K562 (cell line): ENCODE results near the gene KCNJ14. TPM values are rescaled to one million over a fixed set of nuclear protein-coding genes. Genes with fewer than 3 reads are reported as not detected.

Source experiments
- ELF2 ChIP-seq: fragments of 250-450 bp; sonication (Bioruptor Pico); IDR thresholded peaks from 2 replicates; pipeline ENCODE4 v1.5.0; 2021; ENCODE audit warnings: mild to moderate bottlenecking
- FOSL1 ChIP-seq: fragments of 200-800 bp; sonication (Bioruptor generic); conservative IDR thresholded peaks from 2 replicates; pipeline ENCODE4 v1.6.1; 2016; ENCODE audit warnings: missing genetic modification characterization, missing compliant biosample characterization
- FOXP1 ChIP-seq: sonication (generic); formaldehyde crosslinking; IDR thresholded peaks from 2 replicates; pipeline ENCODE4 v1.8.0; 2022; ENCODE audit warnings: mild to moderate bottlenecking, missing genetic modification reagents
- POLR2AphosphoS2 ChIP-seq: IDR thresholded peaks from 2 replicates; pipeline ENCODE4 v1.6.1; 2012; ENCODE audit warnings: low read length, improper control_type of control experiment
- POLR2G ChIP-seq: fragments of 200-400 bp; formaldehyde crosslinking; IDR thresholded peaks from 2 replicates; pipeline ENCODE4 v1.6.1; 2017; ENCODE audit warnings: low read depth, mild to moderate bottlenecking, antibody characterized with exemption, low read length, moderate library complexity
- RAD21 ChIP-seq, 2 experiments: fragments of 250-450 bp in 1 of 2; fragments of 450-650 bp in 1 of 2; sonication (Bioruptor Pico) in 1 of 2; formaldehyde crosslinking in 1 of 2; IDR thresholded peaks in 1 of 2; conservative IDR thresholded peaks in 1 of 2; 2 replicates each; pipeline versions ENCODE4 v1.4.0 to v1.8.0; 2020 to 2022; ENCODE audit warnings: mild to moderate bottlenecking in 2 of 2, moderate library complexity in 1 of 2
- SIN3B ChIP-seq: fragments of 450-650 bp; IDR thresholded peaks from 2 replicates; pipeline ENCODE4 v1.6.1; 2017; ENCODE audit warnings: low read depth, mild to moderate bottlenecking, moderate library complexity
- SP2 ChIP-seq: IDR thresholded peaks from 2 replicates; pipeline ENCODE4 v1.6.1; 2011; ENCODE audit warnings: mild to moderate bottlenecking, low read depth, low read length, moderate library complexity; ENCODE audit not compliant: poor library complexity, severe bottlenecking; ENCODE audit errors: extremely low read depth
- TBP ChIP-seq: optimal IDR thresholded peaks from 2 replicates; pipeline ENCODE3; 2011; ENCODE audit warnings: low read depth, low read length, improper control_type of control experiment
- TEAD1 ChIP-seq, 2 experiments: fragments of 450-650 bp in 1 of 2; sonication (generic) in 1 of 2; formaldehyde crosslinking; IDR thresholded peaks; 2 replicates each; pipeline versions ENCODE4 v1.4.0 to v1.8.0; 2020 to 2022; ENCODE audit warnings: mild to moderate bottlenecking in 2 of 2, missing genetic modification reagents in 1 of 2
- ZBTB7A ChIP-seq: IDR thresholded peaks from 2 replicates; pipeline ENCODE4 v1.6.1; 2011; ENCODE audit warnings: low read depth, mild to moderate bottlenecking, low read length, moderate library complexity, borderline replicate concordance; ENCODE audit not compliant: control insufficient read depth
- ZFX ChIP-seq: sonication (generic); formaldehyde crosslinking; IDR thresholded peaks from 2 replicates; pipeline ENCODE4 v1.8.0; 2022; ENCODE audit warnings: mild to moderate bottlenecking, missing genetic modification reagents, moderate library complexity
- ZNF232 ChIP-seq: sonication (generic); formaldehyde crosslinking; IDR thresholded peaks from 2 replicates; pipeline ENCODE4 v1.8.0; 2022; ENCODE audit warnings: mild to moderate bottlenecking, missing genetic modification reagents
- ZNF668 ChIP-seq: fragments of 250-450 bp; sonication (Bioruptor Pico); IDR thresholded peaks from 2 replicates; pipeline ENCODE4 v1.8.0; 2022; ENCODE audit warnings: mild to moderate bottlenecking, inconsistent platforms
- ZNF696 ChIP-seq: fragments of 250-450 bp; sonication (Bioruptor Pico); conservative IDR thresholded peaks from 2 replicates; pipeline ENCODE4 v1.4.0; 2020; ENCODE audit warnings: mild to moderate bottlenecking, moderate library complexity
- ZSCAN32 ChIP-seq: fragments of 450-650 bp; formaldehyde crosslinking; IDR thresholded peaks from 2 replicates; pipeline ENCODE4 v1.4.0; 2020; ENCODE audit warnings: mild to moderate bottlenecking, moderate library complexity
- polyA plus RNA-seq, 8 experiments: library from polyadenylated mRNA; depleted of rRNA in 4 of 8; stranded (reverse) in 5 of 8; unstranded in 3 of 8; fragments of >200 nt; fragmentation: Nextera tagmentation in 2 of 8; fragmentation: Illumina TruSeq in 1 of 8; extraction: Ambion mirVana in 2 of 8; extraction: Trizol in 1 of 8; gene quantifications; 2 replicates each; pipeline versions ENCODE4 v1.2.1 to v1.2.3, GENCODE V29; 2011 to 2014; ENCODE audit warnings: inconsistent platforms in 1 of 8, missing spikeins in 1 of 8
- total RNA-seq, 7 experiments: library from RNA; depleted of rRNA in 6 of 7; stranded (reverse); fragments of >200 nt in 6 of 7; fragmentation: Illumina TruSeq in 2 of 7; extraction: Trizol in 2 of 7; gene quantifications; 2 replicates each; pipeline versions ENCODE4 v1.2.1 to v1.2.3, GENCODE V29; 2011 to 2021; ENCODE audit warnings: low replicate concordance in 1 of 7
- TF ChIP-seq, protein P1 (sequence below): sonication (generic); formaldehyde crosslinking; IDR thresholded peaks from 2 replicates; pipeline ENCODE4 v1.8.1; 2023; ENCODE audit warnings: mild to moderate bottlenecking, missing genetic modification reagents
- TF ChIP-seq, protein P2 (sequence below): fragments of 450-650 bp; formaldehyde crosslinking; IDR thresholded peaks from 2 replicates; pipeline ENCODE4 v1.4.0; 2022; ENCODE audit warnings: missing genetic modification characterization
- TF ChIP-seq, protein P3 (sequence below): fragments of 250-450 bp; sonication (Bioruptor Pico); IDR thresholded peaks from 2 replicates; pipeline ENCODE4 v1.5.0; 2020; ENCODE audit warnings: mild to moderate bottlenecking
- TF ChIP-seq, protein P4 (sequence below): fragments of 450-650 bp; IDR thresholded peaks from 2 replicates; pipeline ENCODE4 v1.7.0; 2016; ENCODE audit warnings: borderline replicate concordance

The KCNJ14 gene
- total and polyA plus RNA-seq, 9 of the 15 experiments (the other 6 are each of a cell fraction or from before 2014, with no cell fraction given) = 0.15 to 1.6 (median 0.49) TPM

DNA sequence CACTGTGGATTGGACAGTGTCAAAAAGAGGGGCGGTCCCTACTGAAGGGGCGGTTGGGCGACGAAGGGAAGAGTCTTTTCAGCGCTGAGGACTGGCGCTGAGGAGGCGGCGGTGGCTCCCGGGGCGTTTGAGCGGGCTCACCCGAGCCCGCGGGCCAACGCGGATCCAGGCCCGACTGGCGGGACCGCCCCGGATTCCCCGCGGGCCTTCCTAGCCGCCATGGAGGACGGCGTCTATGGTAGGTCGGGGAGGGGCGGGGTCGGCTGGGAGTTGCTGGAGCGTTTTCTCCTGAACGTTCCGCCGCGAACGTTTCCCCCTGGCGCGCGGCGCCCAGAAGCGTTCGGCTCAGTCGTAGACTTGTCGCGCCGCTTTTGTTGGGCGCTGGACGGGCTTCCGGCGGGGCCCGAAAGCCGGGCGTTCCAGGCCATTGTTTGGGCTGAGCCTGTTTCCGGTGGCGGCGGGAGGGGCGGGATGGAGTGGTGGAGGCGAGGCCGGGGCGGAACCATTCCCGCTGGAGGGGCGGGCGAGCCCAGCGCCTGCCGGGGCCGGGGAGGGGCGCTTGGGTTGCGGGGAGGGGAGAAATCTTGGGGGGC is 14.0 kb downstream of the KCNJ14 start, which contains the start of gene CYTH2 (continued):
- TF ChIP-seq TEAD1 (CRISPR knock-in tag; IDR thresholded peaks at IDR 0.05) (peak in 1 of 2 experiments; percentile 74; a peak in 2 of 4 replicates), RAD21 (CRISPR knock-in tag; conservative IDR thresholded peaks at IDR 0.05 in 1 of 2, IDR thresholded peaks at IDR 0.05 in 1 of 2) (0 out of 4 replicates have a peak, but pooled peaks of 1 of the 2 experiments have one; percentile 9), ZNF696 (CRISPR knock-in tag) (no peak), ZNF668 (peak; percentile 24; the same call in 1 of the 2 replicates), ZFX (CRISPR knock-in tag) (peak; percentile 84), SP2 (no peak), ZBTB7A (peak; percentile 65), TBP (peak; percentile 88), POLR2G (peak; percentile 99), ELF2 (CRISPR knock-in tag) (no peak), FOSL1 (peak; percentile 26; the same call in 1 of the 2 replicates), SIN3B (peak; percentile 66; the same call in 1 of the 2 replicates), ZSCAN32 (CRISPR knock-in tag) (peak; percentile 62; the same call in 1 of the 2 replicates), FOXP1 (CRISPR knock-in tag) (peak; percentile 66; the same call in 1 of the 2 replicates), POLR2AphosphoS2 (no peak), ZNF232 (0 out of 2 replicates have a peak, but pooled peaks have one; percentile 59)
- TF ChIP-seq, protein P1, sequence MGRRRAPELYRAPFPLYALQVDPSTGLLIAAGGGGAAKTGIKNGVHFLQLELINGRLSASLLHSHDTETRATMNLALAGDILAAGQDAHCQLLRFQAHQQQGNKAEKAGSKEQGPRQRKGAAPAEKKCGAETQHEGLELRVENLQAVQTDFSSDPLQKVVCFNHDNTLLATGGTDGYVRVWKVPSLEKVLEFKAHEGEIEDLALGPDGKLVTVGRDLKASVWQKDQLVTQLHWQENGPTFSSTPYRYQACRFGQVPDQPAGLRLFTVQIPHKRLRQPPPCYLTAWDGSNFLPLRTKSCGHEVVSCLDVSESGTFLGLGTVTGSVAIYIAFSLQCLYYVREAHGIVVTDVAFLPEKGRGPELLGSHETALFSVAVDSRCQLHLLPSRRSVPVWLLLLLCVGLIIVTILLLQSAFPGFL = 0 out of 2 replicates have a peak, but pooled peaks have one; percentile 28
- TF ChIP-seq, protein P2, sequence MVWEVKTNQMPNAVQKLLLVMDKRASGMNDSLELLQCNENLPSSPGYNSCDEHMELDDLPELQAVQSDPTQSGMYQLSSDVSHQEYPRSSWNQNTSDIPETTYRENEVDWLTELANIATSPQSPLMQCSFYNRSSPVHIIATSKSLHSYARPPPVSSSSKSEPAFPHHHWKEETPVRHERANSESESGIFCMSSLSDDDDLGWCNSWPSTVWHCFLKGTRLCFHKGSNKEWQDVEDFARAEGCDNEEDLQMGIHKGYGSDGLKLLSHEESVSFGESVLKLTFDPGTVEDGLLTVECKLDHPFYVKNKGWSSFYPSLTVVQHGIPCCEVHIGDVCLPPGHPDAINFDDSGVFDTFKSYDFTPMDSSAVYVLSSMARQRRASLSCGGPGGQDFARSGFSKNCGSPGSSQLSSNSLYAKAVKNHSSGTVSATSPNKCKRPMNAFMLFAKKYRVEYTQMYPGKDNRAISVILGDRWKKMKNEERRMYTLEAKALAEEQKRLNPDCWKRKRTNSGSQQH = peak; percentile 91
- TF ChIP-seq, protein P3, sequence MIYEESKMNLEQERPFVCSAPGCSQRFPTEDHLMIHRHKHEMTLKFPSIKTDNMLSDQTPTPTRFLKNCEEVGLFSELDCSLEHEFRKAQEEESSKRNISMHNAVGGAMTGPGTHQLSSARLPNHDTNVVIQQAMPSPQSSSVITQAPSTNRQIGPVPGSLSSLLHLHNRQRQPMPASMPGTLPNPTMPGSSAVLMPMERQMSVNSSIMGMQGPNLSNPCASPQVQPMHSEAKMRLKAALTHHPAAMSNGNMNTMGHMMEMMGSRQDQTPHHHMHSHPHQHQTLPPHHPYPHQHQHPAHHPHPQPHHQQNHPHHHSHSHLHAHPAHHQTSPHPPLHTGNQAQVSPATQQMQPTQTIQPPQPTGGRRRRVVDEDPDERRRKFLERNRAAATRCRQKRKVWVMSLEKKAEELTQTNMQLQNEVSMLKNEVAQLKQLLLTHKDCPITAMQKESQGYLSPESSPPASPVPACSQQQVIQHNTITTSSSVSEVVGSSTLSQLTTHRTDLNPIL (CRISPR knock-in tag) = no peak
- TF ChIP-seq, protein P4, sequence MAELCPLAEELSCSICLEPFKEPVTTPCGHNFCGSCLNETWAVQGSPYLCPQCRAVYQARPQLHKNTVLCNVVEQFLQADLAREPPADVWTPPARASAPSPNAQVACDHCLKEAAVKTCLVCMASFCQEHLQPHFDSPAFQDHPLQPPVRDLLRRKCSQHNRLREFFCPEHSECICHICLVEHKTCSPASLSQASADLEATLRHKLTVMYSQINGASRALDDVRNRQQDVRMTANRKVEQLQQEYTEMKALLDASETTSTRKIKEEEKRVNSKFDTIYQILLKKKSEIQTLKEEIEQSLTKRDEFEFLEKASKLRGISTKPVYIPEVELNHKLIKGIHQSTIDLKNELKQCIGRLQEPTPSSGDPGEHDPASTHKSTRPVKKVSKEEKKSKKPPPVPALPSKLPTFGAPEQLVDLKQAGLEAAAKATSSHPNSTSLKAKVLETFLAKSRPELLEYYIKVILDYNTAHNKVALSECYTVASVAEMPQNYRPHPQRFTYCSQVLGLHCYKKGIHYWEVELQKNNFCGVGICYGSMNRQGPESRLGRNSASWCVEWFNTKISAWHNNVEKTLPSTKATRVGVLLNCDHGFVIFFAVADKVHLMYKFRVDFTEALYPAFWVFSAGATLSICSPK = no peak
